ENCODE results near the gene IFNL2. TPM values are rescaled to one million over a fixed set of nuclear protein-coding genes. Genes with fewer than 3 reads are reported as not detected.
"Not testable (repeated sequence)": the region's sequence is repeated elsewhere in the genome, so short reads cannot be mapped to it uniquely, and the experiment has no call there.

Gene IFNL2
- polyA plus RNA-seq, 1 donor, result not detected

- DNase-seq; H3K4me3 ChIP-seq (ENCODE audit: low read length); H3K36me3 ChIP-seq (ENCODE audit: control insufficient read depth, insufficient read depth, low read length); H3K27ac ChIP-seq (ENCODE audit: low read length); H3K4me1 ChIP-seq (ENCODE audit: control insufficient read depth, insufficient read depth, low read length): not testable (repeated sequence)
- Histone ChIP-seq H3K9me3 (ENCODE audit: control insufficient read depth, low read depth, low read length) (peaks cover 12% of the 10 kb centered on the region), H3K27me3 (ENCODE audit: control insufficient read depth, insufficient read depth, low read length) (peaks cover 22% of the 10 kb centered on the region)
- no CpG with 5 or more reads among the region's 10 CpGs for WGBS (ENCODE audit: insufficient coverage, low lambda C conversion rate)
Observed at GRCh38 chr19:39269369-39269768, 1.2 kb downstream of the IFNL2 start.

GRCh38 chr19:39270036-39270871 is 2.1 kb downstream of the IFNL2 start:
- no peak overlapping the region for H3K27ac ChIP-seq (ENCODE audit: low read length)
- no peak for DNase-seq
- 40% methylated on average over 1 of the region's 9 CpGs for WGBS (ENCODE audit: insufficient coverage, low lambda C conversion rate)
- H3K4me1 ChIP-seq (ENCODE audit: control insufficient read depth, insufficient read depth, low read length), result peaks cover 2% of the 10 kb centered on the region
- peaks cover 5% of the 10 kb centered on the region for H3K9me3 ChIP-seq (ENCODE audit: control insufficient read depth, low read depth, low read length)
- no peak overlapping the region for H3K4me3 ChIP-seq (ENCODE audit: low read length)
- peaks cover 13% of the 10 kb centered on the region for H3K27me3 ChIP-seq (ENCODE audit: control insufficient read depth, insufficient read depth, low read length)
- H3K36me3 ChIP-seq (ENCODE audit: control insufficient read depth, insufficient read depth, low read length), result no peaks in the 10 kb centered on the region

- H3K4me3 ChIP-seq (ENCODE audit: low read length); H3K27me3 ChIP-seq (ENCODE audit: control insufficient read depth, insufficient read depth, low read length); H3K9me3 ChIP-seq (ENCODE audit: control insufficient read depth, low read depth, low read length); H3K27ac ChIP-seq (ENCODE audit: low read length); H3K36me3 ChIP-seq (ENCODE audit: control insufficient read depth, insufficient read depth, low read length); H3K4me1 ChIP-seq (ENCODE audit: control insufficient read depth, insufficient read depth, low read length); DNase-seq: not testable (repeated sequence)
- 100% methylated on average over 1 of the region's 5 CpGs for WGBS (ENCODE audit: insufficient coverage, low lambda C conversion rate)
Observed at GRCh38 chr19:39273859-39274258, 5.7 kb downstream of the IFNL2 start.

- no peaks in the 10 kb centered on the region for H3K4me1 ChIP-seq (ENCODE audit: control insufficient read depth, insufficient read depth, low read length)
- H3K4me3 ChIP-seq (ENCODE audit: low read length), result no peak overlapping the region
- H3K27ac ChIP-seq (ENCODE audit: low read length), result no peak overlapping the region
- H3K27me3 ChIP-seq (ENCODE audit: control insufficient read depth, insufficient read depth, low read length), result peaks cover 5% of the 10 kb centered on the region
- H3K9me3 ChIP-seq (ENCODE audit: control insufficient read depth, low read depth, low read length), result no peaks in the 10 kb centered on the region
- H3K36me3 ChIP-seq (ENCODE audit: control insufficient read depth, insufficient read depth, low read length), result no peaks in the 10 kb centered on the region
- WGBS (ENCODE audit: insufficient coverage, low lambda C conversion rate), result 100% methylated on average over 2 of the region's 5 CpGs
- DNase-seq, result no peak
Observed at GRCh38 chr19:39275578-39275977, 7.4 kb downstream of the IFNL2 start.

GRCh38 chr19:39276740-39277139 is 8.5 kb downstream of the IFNL2 start:
- H3K4me1 ChIP-seq (ENCODE audit: control insufficient read depth, insufficient read depth, low read length), result no peaks in the 10 kb centered on the region
- no CpG with 5 or more reads among the region's 5 CpGs for WGBS (ENCODE audit: insufficient coverage, low lambda C conversion rate)
- H3K27me3 ChIP-seq (ENCODE audit: control insufficient read depth, insufficient read depth, low read length), result peaks cover 3% of the 10 kb centered on the region
- no peak overlapping the region for H3K4me3 ChIP-seq (ENCODE audit: low read length)
- no peaks in the 10 kb centered on the region for H3K36me3 ChIP-seq (ENCODE audit: control insufficient read depth, insufficient read depth, low read length)
- H3K9me3 ChIP-seq (ENCODE audit: control insufficient read depth, low read depth, low read length), result no peaks in the 10 kb centered on the region
- no peak for DNase-seq
- H3K27ac ChIP-seq (ENCODE audit: low read length), result no peak overlapping the region

GRCh38 chr19:39277598-39277997 is 9.4 kb downstream of the IFNL2 start:
- Histone ChIP-seq H3K4me3 (ENCODE audit: low read length) (no peak overlapping the region), H3K27ac (ENCODE audit: low read length) (no peak overlapping the region), H3K4me1 (ENCODE audit: control insufficient read depth, insufficient read depth, low read length) (no peaks in the 10 kb centered on the region), H3K27me3 (ENCODE audit: control insufficient read depth, insufficient read depth, low read length) (peaks cover 3% of the 10 kb centered on the region), H3K9me3 (ENCODE audit: control insufficient read depth, low read depth, low read length) (no peaks in the 10 kb centered on the region), H3K36me3 (ENCODE audit: control insufficient read depth, insufficient read depth, low read length) (no peaks in the 10 kb centered on the region)
- DNase-seq, result peak; percentile 62 to 82
- WGBS (ENCODE audit: insufficient coverage, low lambda C conversion rate), result 0% methylated on average over 2 of the region's 7 CpGs

- H3K9me3 ChIP-seq (ENCODE audit: control insufficient read depth, low read depth, low read length), result no peaks in the 10 kb centered on the region
- H3K4me1 ChIP-seq (ENCODE audit: control insufficient read depth, insufficient read depth, low read length), result no peaks in the 10 kb centered on the region
- no peak for DNase-seq
- WGBS (ENCODE audit: insufficient coverage, low lambda C conversion rate), result no CpG with 5 or more reads among the region's 1 CpG
- no peak overlapping the region for H3K4me3 ChIP-seq (ENCODE audit: low read length)
- peaks cover 3% of the 10 kb centered on the region for H3K27me3 ChIP-seq (ENCODE audit: control insufficient read depth, insufficient read depth, low read length)
- no peak overlapping the region for H3K27ac ChIP-seq (ENCODE audit: low read length)
- H3K36me3 ChIP-seq (ENCODE audit: control insufficient read depth, insufficient read depth, low read length), result no peaks in the 10 kb centered on the region
Observed at GRCh38 chr19:39282021-39282420, 13.8 kb downstream of the IFNL2 start.

- H3K27me3 ChIP-seq (ENCODE audit: control insufficient read depth, insufficient read depth, low read length), result peaks cover 6% of the 10 kb centered on the region
- 86% methylated on average over 1 of the region's 1 CpG for WGBS (ENCODE audit: insufficient coverage, low lambda C conversion rate)
- H3K36me3 ChIP-seq (ENCODE audit: control insufficient read depth, insufficient read depth, low read length), result no peaks in the 10 kb centered on the region
- H3K4me1 ChIP-seq (ENCODE audit: control insufficient read depth, insufficient read depth, low read length), result no peaks in the 10 kb centered on the region
- H3K9me3 ChIP-seq (ENCODE audit: control insufficient read depth, low read depth, low read length), result no peaks in the 10 kb centered on the region
- H3K4me3 ChIP-seq (ENCODE audit: low read length), result no peak overlapping the region
- no peak overlapping the region for H3K27ac ChIP-seq (ENCODE audit: low read length)
- DNase-seq, result no peak
Observed at GRCh38 chr19:39284032-39284431, 15.8 kb downstream of the IFNL2 start.

GRCh38 chr19:39293394-39293793 is 25.2 kb downstream of the IFNL2 start:
- Histone ChIP-seq H3K4me1 (ENCODE audit: control insufficient read depth, insufficient read depth, low read length) (no peaks in the 10 kb centered on the region), H3K4me3 (ENCODE audit: low read length) (no peak overlapping the region), H3K9me3 (ENCODE audit: control insufficient read depth, low read depth, low read length) (no peaks in the 10 kb centered on the region), H3K36me3 (ENCODE audit: control insufficient read depth, insufficient read depth, low read length) (no peaks in the 10 kb centered on the region), H3K27me3 (ENCODE audit: control insufficient read depth, insufficient read depth, low read length) (peaks cover 7% of the 10 kb centered on the region), H3K27ac (ENCODE audit: low read length) (no peak overlapping the region)
- DNase-seq, result no peak
- WGBS (ENCODE audit: insufficient coverage, low lambda C conversion rate), result no CpG with 5 or more reads among the region's 4 CpGs

- H3K4me1 ChIP-seq (ENCODE audit: control insufficient read depth, insufficient read depth, low read length), result no peaks in the 10 kb centered on the region
- no peaks in the 10 kb centered on the region for H3K9me3 ChIP-seq (ENCODE audit: control insufficient read depth, low read depth, low read length)
- peak in 1 of 2 donors; percentile 53 for DNase-seq
- H3K27ac ChIP-seq (ENCODE audit: low read length), result no peak within 1 kb of the TSS
- peaks cover 4% of the 10 kb centered on the region for H3K27me3 ChIP-seq (ENCODE audit: control insufficient read depth, insufficient read depth, low read length)
- no peak within 1 kb of the TSS for H3K4me3 ChIP-seq (ENCODE audit: low read length)
- H3K36me3 ChIP-seq (ENCODE audit: control insufficient read depth, insufficient read depth, low read length), result no peaks in the 10 kb centered on the region
- WGBS (ENCODE audit: insufficient coverage, low lambda C conversion rate), result no CpG with 5 or more reads among the region's 11 CpGs
Observed at GRCh38 chr19:39296055-39296645, 28.0 kb downstream of the IFNL2 start, which contains the start of gene IFNL1. Gene IFNL1 (plus strand): TSS chr19:39296407. CDS start chr19:39296422, 15 bp downstream.
